Stimulated activated CD4-positive, alpha-beta T cell treated with anti-CD3 and anti-CD28 coated beads, Interleukin-1b, Interleukin-23, amount 100 ng/mL, for 48 hours (primary cell): ENCODE data around the gene SAMD5.
"Not testable (repeated sequence)": the region's sequence is repeated elsewhere in the genome, so short reads cannot be mapped to it uniquely, and the experiment has no call there.

ENCODE experiments used
- DNase-seq: peaks from one replicate; pipeline ENCODE4 v3.0.0-alpha.2; 2020

SAMD5 gene

DNA sequence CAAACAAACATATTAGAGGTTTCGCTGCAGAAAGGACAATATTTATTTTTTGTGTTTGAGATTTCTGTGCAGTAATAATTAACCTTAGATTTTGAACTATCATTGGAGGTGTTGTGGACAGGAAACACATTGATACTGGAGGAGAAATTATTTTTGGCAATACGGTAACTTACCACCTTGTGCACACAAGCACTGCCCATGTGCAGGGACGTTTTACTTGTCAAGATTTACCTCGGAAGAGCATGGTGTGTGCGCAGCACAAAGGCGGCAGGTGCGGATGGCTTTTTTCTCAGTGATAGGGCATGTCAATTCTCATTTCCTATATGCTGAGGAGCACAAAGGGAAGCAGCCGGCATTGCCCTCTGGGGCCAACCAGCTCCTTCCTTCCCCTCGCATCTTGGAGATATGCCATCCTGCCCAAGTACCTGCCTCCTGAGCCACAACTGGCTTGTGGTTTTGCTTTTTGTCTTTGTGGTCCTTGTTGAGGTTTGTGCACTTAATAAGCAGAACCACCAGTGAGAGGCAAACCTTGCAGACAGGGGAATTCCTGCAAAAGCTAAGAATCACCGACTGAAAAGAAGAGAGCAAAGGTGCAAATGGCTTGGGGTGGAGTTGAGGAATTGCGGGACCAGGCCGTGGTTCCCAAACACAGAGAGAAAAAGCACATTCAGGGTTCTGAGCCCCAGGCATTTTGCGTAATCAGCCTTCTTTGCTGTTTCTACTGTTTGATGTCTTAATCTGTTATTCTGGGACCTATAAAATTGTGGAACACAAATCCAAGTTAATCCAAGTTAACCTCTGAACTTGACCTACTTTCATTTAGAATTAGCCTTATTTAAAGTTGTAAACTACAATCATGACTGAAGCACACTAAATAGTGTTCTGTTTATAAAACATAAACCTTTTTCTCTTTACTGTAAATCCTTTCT is 21.9 kb downstream of the SAMD5 start:
- DNase-seq: no peak

DNA sequence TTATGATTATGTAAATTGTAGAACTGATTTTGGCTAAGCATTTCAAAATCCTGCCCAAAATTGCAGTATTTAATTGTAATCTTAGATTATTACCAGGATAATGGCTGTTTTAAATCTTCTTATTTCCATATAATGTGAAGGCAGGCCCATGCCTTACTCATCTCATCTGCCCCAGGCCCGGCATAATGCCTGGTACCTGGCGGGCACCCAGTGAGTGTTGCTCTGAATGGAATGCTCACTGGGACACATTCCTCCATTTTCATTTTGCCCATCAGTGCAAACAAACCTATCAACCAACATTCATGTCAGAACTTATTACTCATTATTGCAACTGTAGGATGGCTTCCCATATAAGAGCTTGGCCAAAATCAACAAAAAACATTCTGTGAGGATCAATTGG is 22.8 kb downstream of the SAMD5 start:
- no peak for DNase-seq

DNA sequence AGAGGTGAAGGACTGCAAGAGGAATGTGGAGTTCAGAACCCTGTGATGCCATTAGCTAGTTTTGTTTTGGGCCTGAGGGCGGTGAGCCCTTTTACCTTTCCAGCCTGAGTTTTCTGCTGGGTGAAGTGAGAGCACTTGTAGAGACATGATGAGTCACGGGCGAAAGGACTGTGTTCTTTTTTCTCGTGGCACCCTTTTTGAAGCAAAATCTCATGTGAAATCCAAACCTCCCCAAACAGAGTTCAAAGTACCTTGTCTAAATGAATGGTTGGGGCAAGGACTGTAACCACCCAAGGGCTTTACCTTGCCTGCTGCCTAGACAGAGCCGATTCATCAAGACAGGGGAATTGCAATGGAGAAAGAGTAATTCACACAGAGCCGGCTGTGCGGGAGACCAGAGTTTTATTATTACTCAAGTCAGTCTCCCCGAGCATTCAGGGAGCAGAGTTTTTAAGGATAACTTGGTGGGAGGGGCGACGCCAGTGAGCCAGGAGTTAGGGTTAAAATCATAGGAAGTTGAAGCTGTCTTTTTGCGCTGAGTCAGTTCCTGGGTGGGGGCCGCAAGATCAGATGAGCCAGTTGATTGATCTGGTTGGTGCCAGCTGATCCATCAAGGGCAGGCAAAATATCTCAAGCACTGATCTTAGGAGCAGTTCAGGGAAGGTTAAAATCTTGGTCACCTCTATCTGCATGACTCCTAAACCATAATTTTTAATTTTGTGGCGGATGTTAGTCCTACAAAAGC is 25.8 kb downstream of the SAMD5 start:
- no peak for DNase-seq

DNA sequence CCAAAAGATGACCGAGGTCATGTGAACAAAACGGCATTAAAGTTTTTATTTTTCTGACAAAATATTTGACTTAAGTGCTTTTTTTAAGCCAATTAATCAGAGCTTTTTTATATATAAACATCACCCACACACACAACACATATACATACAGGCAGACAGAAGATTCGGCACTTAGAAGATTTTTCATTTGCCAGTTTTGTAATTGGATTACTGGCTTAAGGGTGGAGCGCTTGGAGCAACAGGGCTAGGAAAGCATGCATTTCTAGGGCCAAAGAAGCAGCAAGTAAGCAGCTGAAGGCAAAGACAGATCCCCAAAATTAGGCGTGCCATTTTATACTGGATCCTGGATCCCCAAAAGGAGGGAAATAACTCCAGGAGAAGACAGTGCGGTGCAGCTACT is 30.3 kb downstream of the SAMD5 start:
- no peak for DNase-seq

DNA sequence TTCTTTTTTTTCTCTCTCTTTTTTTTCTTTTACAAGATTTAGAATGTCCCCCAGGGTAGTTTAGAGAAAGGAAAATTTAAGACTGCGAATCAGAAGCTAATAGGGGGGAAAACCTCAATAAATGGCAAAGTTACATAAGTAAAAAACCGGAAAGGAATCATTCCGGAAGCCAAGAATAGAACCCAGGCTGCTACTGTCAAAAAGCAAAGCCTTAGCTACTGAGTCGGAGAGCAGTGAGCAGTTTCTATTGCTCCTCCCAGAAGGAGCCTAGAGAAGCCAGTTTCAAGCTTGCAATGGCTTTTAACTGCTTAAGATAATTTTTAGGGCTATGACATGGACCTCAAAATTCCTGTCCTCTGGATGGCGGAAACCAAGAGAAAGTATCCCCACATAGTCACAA is 31.6 kb downstream of the SAMD5 start:
- DNase-seq: no peak

DNA sequence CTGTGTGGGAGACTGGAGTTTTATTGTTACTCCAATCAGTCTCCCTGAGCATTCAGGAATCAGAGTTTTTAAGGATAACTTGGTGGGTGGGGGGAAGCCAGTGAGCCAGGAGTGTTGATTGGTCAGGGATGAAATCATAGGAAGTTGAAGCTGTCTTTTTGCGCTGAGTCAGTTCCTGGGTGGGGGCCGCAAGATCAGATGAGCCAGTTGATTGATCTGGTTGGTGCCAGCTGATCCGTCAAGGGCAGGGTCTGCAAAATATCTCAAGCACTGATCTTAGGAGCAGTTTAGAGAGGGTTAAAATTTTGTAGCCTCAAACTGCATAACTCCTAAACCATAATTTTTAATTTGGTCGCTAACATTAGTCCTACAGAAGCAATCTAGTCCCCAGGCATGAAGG is 33.9 kb downstream of the SAMD5 start:
- DNase-seq: not testable (repeated sequence)

DNA sequence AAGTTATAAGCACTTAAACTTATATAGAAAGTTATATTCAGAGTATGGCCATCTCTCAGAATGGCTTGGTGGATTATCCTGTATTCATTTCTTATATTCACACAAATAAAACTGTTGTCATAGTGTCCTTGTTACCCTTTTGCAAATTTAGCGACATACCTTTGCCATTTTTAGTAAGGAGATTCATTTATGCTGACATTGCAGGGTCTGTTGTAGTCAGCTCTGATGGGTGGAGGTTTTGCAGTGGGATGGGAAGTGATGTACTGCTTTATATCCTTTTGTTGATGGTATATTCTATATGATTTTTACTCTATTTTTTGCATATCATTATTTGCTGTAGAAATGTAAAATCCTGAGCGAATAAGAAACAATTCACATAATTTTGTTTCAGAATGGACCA is 35.9 kb downstream of the SAMD5 start:
- DNase-seq: no peak

DNA sequence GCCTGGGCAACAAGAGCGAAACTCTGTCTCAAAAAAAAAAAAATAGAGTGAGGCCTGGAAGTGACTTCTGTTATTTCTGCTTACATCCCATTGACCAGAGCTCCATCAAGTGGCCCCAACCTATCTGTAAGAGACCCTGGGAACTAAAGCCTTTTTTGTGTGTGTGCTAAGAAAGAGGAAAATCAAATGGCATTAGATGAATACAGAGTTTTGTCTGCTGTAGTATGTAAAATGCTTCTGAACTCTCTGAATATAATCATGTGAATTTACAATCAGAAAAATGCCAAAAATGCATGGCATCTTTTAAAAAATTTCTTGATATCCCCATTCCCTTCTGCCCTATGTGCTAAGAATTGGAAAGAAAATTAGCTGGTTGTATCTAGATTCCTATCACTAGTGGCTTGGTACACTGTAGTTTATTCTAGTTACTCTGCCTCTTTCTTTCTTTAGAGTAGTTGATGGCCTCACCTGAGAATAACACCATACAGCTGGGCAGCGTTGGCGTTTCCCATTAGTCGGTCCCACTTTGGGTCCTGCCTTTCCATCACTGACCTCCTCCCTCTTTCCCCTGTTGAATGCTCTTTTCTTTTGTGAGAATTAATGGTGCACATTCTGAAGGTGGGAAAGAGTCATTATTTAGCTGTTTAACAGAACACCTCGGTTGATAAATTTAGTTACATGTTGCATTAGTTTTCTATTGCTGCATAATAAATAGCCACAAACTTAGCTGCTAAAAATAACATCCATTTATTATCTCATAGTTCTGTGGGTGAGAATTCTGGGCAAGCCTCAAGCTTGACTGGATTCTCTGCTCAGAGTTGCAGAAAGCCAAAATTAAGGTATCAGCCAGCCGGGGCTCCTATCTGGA is 38.2 kb downstream of the SAMD5 start:
- DNase-seq: no peak

DNA sequence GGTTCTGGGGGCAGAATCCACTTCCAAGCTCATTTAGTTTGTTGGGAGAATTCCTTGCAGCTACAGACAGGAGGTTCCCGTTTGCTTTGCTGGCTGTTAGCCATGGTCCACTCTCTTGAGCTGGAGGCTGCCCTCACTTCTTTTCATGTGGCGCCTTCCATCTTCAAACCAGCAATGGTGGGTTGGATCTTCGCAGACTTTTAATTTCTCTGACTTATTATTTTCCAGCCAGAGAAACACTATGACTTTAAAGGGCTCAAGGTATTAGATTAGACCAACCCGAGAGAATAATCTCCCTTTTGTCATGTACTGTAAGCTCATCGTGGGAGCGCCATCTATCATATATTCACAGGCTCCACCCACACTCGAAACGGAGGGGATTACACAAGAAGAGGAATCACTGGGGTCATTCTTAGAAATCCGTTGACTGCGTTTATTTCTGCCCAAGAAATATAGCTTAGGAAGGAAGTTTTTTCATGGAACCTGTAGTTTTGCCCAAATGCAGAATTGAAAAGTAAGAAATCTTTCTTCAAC is 38.9 kb downstream of the SAMD5 start:
- DNase-seq: no peak

DNA sequence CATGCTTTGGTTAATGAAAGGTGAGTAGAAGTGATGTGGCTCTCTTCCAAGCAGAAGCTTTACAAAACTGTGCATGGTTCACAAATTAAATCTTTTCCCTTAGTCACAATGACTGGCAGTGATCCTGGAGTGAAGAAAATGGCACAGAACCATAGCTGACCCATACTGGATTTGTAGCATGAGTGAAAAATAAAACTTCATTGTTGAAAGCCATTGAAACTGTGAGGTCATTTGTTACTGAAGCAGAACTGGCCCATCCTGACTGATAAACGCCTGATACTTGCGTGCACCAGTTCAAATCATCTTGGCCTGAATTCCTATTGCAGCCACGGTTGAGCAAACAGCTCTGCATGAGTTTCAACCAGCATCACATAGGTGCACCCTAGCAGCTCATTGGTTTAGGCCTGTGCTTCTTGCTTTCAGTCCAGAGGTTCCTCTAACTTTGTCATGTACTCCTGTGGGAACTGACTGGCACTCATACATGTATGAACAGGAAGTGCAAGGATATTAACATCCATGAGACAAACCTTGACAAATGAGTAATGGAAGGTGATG is 40.5 kb downstream of the SAMD5 start:
- no peak for DNase-seq

DNA sequence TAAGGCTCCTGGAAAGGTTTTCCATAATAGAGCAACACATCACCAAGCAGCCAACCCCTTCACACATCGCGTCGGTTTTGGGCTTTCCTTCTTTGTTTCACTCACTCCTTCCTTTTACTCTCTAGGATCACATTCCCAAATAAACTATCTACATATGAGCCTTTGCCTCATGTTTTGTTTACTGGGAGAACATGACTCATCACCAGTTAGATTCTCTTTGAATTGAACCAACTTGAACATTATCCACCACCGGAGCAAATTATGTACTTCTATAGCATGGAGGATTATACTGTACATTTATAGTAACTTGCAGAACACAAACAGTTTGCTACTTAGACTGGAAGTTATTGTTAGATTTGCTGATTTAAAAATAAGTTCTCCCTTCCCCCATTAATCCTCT is 41.0 kb downstream of the SAMD5 start:
- no peak for DNase-seq

DNA sequence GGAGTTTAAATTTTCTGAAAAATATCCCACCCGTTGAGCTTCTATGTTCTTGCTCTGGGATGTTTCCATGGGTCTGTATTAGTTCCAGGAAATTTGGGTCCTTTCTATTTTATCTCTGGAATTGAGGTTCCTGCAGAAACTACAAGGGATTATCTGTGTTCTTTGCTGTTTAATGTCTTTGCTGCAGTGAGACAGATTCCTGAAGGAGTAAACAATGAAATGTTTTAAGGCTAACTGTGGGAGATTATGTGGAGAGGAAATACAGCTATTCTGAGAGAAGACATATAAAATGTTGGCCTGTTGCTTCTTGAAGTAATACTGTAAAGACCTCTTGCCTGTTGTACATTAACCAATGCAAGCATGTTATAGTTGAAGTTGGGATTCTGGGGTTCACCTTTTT is 43.5 kb downstream of the SAMD5 start:
- no peak for DNase-seq

DNA sequence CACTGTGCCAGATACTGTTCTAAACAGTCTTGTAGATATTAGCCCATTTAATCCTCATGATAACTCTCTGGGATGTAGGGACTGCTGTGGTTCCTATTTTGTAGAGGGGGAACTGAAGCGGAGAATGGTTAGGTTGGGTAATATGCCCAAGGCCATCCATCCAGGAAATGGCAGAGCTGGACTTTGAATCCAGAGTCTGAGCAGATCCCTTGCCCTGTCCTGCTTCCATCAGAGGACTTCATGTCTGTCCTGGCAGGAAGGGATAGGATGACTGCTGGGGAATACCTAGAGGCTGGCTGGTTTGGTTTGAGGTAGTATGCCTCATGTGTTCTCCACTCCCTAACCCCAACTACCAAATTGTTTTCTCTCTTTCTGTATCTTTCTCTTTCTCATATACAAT is 44.6 kb downstream of the SAMD5 start:
- DNase-seq: no peak

DNA sequence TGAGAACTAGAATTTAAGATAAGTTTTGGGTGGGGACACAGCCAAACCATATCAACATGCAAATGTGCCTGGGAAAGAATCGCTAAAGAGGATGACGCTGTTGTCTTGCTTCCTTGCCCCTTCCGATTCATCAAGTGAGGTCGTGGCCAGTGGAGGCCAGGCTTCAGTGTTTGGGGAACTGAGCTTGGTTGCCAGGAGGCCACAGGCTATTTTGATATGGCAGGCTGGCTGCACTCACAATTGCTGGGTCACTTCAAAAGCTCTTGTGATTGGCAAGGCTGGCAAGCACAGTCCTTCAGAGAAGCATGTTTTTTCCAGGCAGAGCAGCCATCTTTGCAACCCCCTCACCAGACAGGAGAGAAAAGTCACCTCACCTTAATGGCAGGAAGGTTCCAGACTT is 45.8 kb downstream of the SAMD5 start:
- no peak for DNase-seq

DNA sequence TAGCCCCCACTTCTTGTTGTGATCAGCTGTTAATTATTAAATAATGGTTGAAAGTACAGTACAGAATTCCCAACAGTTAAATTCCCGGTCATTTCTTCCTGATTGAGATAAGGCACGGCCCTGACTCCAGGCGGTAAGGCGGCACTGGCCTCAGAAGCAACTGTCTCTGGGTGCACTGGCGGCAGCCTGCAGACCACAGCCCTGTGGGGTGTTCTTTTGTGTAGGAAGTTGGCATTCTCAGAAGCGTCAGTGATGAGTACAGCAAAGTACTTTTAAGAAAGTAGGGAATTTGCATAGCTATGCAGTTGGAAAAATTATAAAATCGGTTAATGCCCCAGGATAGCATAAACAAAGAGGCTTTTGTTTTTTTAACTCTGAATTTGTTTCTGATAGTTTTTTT is 50.5 kb downstream of the SAMD5 start:
- DNase-seq: no peak

DNA sequence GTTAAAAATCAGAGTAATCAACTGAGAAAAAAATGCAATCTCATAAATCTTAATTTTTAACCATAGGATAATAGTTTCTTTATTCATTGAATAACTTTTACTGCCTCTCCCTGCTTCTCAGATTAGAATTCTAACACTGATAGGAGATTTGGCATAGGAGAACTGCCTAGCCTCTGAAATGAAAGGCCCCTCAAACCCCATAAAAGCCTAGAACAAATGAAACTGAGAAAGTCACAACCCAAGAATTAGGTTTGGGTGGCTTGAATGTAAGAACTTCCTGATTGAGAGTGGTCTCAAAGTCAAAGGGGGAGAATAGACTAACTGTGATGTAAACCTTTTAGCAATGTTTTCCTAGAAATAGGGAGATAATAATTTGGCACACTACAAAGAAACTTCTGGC is 52.2 kb downstream of the SAMD5 start:
- DNase-seq: no peak

DNA sequence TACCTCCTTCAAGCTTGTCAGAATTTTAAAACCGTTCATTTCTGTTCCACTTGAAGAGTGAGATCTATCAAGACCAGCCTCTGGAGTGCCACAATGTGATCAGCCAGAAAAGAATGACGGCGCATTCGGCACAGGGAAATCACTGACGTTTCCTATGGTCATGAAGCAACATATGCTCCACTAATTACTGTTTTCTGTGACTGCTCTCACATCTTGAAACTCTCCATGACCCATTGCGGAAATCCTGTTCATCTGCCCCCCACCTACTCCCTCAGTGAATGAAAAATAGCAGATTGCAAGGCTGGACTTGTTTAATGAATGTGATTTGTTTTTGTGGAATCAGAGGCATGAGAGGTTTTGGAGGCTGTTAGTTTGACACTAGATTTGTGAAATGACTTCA is 53.2 kb downstream of the SAMD5 start:
- no peak for DNase-seq

DNA sequence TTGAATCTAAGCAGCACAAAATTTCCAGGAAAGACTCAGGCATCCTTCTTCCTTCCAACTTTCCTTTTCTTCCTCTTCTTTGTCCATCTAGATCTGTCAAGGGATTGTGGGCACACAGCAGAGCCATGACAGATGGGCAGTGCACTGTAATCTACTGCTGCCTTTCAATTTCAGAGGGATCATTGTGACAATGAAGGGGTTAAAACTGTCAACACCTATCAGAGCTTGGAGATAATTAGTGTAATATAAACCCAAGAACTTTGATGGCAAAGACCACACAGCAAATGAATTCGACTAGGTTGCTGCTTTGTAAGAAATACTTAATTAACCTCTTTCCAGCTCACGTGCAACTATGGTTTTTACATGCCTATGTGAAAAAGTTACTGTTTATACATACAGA is 55.0 kb downstream of the SAMD5 start:
- DNase-seq: no peak

DNA sequence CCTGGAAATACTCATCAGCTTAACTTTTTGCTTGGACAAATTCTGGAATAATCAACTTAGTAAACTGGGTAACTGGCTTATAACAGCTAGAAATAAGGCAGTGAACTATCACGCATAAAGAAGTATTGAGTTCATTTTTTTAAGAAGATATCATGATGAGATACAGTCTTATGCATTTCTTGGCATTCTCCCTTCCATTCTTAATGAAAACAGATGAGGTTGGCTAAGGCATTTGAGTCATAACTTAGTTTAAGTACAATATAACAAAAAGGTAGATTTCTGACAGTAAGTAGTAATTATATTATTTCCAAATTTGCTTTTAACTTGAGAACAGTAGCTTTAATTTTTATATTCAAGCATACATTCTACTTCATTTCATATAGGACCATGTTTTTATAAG is 56.1 kb downstream of the SAMD5 start:
- DNase-seq: no peak

DNA sequence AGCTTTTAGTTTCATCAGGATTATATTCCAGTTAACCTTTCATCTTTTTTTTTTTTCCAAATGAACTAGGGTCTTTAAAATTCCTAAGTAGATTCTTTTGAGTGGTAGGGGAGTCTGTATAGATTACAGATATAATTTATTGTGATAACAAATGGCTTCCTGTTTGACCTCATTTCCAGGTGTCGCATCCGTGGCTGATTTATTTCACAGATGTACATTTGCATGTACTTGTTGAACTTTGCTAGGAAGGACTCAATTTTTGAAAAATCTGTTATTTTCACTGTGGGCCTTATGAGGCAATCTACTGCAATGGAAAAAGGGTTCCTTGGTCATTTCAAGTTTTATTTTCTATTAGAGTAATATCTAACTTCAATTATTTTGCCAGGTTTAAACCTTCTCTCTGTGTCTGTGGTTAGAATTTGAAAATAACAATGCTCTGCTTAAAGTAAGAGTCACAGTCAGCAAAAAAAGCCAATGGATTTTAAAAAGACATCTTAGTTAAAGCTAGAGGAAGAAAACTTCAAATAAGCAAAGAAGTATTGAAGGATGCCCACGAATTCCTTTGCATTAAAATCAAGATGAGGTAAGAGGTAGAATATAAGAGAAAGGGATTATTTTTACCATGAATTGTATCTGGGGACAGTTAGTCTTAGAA is 57.9 kb downstream of the SAMD5 start:
- DNase-seq: no peak

DNA sequence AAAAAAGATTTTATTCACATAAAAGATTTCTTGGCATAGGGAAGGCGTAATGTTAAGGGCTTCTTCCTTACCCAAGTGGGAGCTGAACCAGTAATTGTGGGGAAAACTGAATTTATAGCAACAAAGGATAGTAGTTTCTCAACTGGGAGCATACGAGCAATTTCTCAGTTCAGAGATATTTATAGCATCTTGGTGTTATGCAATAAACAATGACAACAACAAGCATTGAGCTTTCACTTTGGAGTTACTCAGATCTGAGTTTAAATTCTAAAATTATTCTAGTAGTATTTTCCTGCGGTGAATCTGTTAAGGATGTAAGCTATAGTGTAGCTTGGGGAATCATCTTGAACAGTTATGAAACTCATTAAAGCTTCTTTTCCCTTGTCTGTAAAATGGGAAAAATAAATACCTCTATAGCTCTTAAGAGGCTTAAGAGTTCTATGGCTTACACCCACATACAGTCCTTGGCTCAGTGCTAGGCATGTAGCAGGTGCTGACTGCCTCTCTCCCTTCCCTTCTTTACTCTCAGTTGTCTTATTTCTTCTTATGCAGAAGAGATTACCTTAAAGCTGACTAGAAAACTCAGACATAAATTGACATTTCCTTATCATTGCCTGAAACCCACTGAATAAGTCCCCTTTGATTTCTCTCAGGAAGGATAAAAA is 58.8 kb downstream of the SAMD5 start:
- no peak for DNase-seq

DNA sequence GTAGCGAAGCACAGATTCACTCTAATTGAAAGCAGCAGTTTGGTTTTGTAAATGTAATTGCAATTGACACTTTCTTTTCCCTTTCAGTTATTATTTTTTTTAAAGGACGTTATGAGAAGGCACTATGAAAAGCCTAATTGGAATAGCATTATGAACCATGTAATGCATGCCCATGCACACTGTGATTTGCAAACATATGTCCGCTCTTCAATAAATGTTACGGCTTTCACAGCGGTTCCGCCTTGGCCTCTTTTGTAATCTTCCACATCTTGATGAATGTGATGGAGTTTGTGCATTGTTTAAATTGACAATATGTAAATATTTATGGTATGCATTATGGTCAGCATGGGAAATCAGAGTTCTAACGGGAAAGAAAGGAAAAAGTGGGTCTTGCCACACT is 61.3 kb downstream of the SAMD5 start:
- no peak for DNase-seq
